Tibial nerve (tissue), 4 donors: Measurements from ENCODE around the gene PTPA.

Experiments used
- EP300 ChIP-seq, 2 donors: sonication (generic); formaldehyde crosslinking; IDR thresholded peaks; one replicate each; pipeline ENCODE4 v1.6.1; 2017; ENCODE audit warnings: antibody characterized with exemption in 2 of 2, mild to moderate bottlenecking in 1 of 2
- POLR2A ChIP-seq, 2 donors: fragments of 450-650 bp; IDR thresholded peaks; one replicate each; pipeline ENCODE4 v1.6.1; 2017; ENCODE audit warnings: antibody characterized with exemption in 2 of 2, mild to moderate bottlenecking in 2 of 2, moderate library complexity in 2 of 2
- TF ChIP-seq, protein P1 (sequence below), 5 experiments: fragments of 200-600 bp in 3 of 5; fragments of 450-650 bp in 2 of 5; sonication (generic) in 3 of 5; IDR thresholded peaks; one replicate each; pipeline ENCODE4 v1.5.1; 2016 to 2019; ENCODE audit warnings: antibody characterized with exemption in 5 of 5, mild to moderate bottlenecking in 3 of 5, moderate library complexity in 2 of 5

GRCh38 chr9:129187042-129187441, 75.8 kb downstream of the PTPA start:
- TF ChIP-seq POLR2A (IDR thresholded peaks at IDR 0.05) (no peak), EP300 (IDR thresholded peaks at IDR 0.05) (no peak)
- TF ChIP-seq, protein P1, sequence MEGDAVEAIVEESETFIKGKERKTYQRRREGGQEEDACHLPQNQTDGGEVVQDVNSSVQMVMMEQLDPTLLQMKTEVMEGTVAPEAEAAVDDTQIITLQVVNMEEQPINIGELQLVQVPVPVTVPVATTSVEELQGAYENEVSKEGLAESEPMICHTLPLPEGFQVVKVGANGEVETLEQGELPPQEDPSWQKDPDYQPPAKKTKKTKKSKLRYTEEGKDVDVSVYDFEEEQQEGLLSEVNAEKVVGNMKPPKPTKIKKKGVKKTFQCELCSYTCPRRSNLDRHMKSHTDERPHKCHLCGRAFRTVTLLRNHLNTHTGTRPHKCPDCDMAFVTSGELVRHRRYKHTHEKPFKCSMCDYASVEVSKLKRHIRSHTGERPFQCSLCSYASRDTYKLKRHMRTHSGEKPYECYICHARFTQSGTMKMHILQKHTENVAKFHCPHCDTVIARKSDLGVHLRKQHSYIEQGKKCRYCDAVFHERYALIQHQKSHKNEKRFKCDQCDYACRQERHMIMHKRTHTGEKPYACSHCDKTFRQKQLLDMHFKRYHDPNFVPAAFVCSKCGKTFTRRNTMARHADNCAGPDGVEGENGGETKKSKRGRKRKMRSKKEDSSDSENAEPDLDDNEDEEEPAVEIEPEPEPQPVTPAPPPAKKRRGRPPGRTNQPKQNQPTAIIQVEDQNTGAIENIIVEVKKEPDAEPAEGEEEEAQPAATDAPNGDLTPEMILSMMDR (IDR thresholded peaks at IDR 0.05) = no peak
